Memory B cell (primary cell): ENCODE measurements around the gene MAML2.

Experiments
- ATAC-seq: fragments of 150-1000 bp; cut with Tn5 transposase; 2 replicates; pipeline ENCODE4 v1.10.0; 2021; ENCODE audit warnings: low read depth, mild to moderate bottlenecking, moderate library complexity
- DNase-seq, 2 donors: peaks; one replicate each; pipeline ENCODE4 v3.0.0; 2022; ENCODE audit warnings: low spot score in 2 of 2
- H3K27ac Mint-ChIP-seq: one replicate; pipeline ENCODE4 v1.8.0; 2022; ENCODE audit warnings: mild to moderate bottlenecking, moderate library complexity, mixed read lengths
- H3K27me3 Mint-ChIP-seq: one replicate; pipeline ENCODE4 v1.8.0; 2022; ENCODE audit warnings: mixed read lengths
- H3K36me3 Mint-ChIP-seq: one replicate; pipeline ENCODE4 v1.8.0; 2022; ENCODE audit warnings: mild to moderate bottlenecking, mixed read lengths
- H3K4me1 Mint-ChIP-seq: one replicate; pipeline ENCODE4 v1.8.0; 2022; ENCODE audit warnings: mixed read lengths
- H3K4me3 Mint-ChIP-seq: one replicate; pipeline ENCODE4 v1.8.0; 2022; ENCODE audit warnings: mild to moderate bottlenecking, moderate library complexity, mixed read lengths
- H3K9me3 Mint-ChIP-seq: one replicate; pipeline ENCODE4 v1.8.0; 2022; ENCODE audit warnings: mixed read lengths

Gene MAML2

DNA sequence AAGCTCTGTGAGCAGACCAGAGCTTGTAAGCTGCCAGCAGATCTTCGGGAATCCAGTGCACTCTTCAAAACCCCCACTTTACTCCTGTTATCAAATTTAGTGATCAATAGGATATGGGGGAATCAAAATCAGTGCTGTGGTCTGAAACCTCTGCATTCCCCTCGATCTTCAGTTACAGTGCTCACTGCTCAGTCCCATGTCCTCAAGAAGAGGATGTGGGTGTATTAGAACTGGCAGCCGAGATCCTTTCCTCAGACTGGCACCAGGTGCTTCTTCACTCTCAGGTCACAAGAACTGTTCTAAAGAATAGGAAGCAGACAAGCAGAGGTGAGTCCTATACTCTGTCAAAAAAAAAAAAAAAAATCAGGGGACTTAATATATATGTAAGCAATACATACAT lies 15.3 kb upstream of the MAML2 start:
- no peaks in the 10 kb centered on the region for H3K9me3 Mint-ChIP-seq
- H3K4me1 Mint-ChIP-seq: peaks cover 3% of the 10 kb centered on the region
- ATAC-seq (no peak), DNase-seq (no peak)
- H3K36me3 Mint-ChIP-seq: peaks cover 28% of the 10 kb centered on the region
- H3K27ac Mint-ChIP-seq: no peak overlapping the region
- H3K27me3 Mint-ChIP-seq: no peaks in the 10 kb centered on the region
- H3K4me3 Mint-ChIP-seq: no peak overlapping the region

DNA sequence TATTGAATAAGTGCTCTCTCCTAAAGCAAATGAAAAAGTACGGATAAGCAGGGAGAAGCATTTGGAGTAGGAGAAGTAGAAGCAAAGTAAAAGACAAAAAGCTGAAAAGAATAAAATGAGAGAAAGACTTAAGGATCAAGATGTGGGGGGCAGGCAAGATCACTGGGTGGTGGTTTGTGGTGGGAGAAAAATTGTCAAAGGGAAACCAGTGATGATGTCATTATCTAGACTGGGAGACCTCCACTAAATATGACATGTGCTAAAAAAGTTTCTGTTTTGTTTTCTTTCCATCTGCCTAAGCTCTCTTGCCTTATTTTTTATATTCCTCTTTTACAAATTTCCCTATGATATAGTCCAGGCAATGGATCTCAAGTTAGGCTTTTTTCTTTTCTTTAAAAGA lies 14.8 kb upstream of the MAML2 start:
- no peaks in the 10 kb centered on the region for H3K27me3 Mint-ChIP-seq
- H3K36me3 Mint-ChIP-seq: peaks cover 28% of the 10 kb centered on the region
- ATAC-seq: no peak
- H3K27ac Mint-ChIP-seq: peak overlapping the region; percentile 76
- peaks cover 3% of the 10 kb centered on the region for H3K4me1 Mint-ChIP-seq
- no peak for DNase-seq
- no peaks in the 10 kb centered on the region for H3K9me3 Mint-ChIP-seq
- H3K4me3 Mint-ChIP-seq: no peak overlapping the region

DNA sequence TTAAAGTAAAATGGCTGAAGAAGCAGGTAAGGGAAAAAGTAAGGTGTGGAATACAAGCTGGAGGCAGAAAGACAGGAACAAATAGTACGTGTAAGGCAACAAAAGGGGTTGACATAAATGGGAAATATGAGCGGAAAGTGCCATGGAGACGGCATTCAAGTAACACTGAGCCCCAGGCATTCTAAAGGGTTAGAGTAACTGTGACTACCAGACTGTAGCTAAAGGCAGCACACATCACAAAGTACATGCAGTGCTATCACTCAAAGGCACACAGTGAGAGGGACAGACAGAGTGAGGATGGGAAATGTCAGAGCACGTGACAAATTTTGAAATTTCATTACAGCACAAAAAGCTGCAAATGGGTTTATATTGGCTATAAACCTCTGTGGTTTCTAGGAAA lies 13.9 kb upstream of the MAML2 start:
- no peak for ATAC-seq
- no peak overlapping the region for H3K4me3 Mint-ChIP-seq
- H3K4me1 Mint-ChIP-seq: peaks cover 3% of the 10 kb centered on the region
- H3K36me3 Mint-ChIP-seq: peaks cover 26% of the 10 kb centered on the region
- no peaks in the 10 kb centered on the region for H3K27me3 Mint-ChIP-seq
- no peak overlapping the region for H3K27ac Mint-ChIP-seq
- no peak for DNase-seq
- no peaks in the 10 kb centered on the region for H3K9me3 Mint-ChIP-seq

DNA sequence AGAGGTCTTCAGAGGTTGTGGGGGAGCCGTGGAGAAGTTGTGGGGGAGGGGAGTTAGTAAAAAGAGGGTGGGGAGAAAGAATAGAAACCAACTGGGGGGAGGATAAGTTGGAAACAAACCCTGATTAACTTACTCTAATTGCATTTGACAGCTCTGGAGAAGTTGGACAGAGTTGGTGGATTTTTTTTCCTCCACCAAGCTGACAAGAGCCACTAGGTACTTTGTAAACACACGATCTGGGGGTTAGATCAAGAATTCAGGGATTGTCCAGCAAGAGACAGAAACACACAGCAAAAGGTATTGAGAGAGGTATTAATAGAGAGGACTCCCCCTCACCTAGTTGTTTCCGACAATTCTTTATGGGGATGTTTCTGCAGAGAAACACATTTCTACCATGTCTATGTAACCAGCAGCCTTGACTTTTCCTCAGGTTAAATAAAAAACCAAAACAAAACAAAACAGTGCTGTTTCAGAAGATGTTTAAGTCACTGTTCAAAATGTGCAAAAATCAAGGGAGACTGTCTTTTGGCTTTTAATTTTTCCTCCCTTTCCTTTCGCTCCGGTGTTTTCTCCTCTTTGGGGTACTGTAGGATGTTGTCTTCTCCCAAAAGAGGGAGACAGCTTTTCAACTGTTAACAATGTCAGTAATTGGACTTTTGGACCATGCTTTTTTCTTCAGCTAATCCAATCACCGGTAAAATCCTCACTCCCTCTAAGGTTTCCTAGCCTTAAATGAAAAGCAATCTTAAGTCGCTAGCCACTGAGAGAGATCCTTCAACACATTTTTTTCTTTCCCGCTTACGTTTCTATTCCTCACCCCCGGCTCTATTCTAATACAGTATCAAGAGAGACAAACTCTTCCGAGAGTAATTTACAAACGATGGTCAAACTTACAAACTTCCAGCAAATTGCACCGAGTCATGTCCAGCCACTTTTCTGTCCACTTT lies 708 bp downstream of the MAML2 start:
- no peaks in the 10 kb centered on the region for H3K27me3 Mint-ChIP-seq

DNA sequence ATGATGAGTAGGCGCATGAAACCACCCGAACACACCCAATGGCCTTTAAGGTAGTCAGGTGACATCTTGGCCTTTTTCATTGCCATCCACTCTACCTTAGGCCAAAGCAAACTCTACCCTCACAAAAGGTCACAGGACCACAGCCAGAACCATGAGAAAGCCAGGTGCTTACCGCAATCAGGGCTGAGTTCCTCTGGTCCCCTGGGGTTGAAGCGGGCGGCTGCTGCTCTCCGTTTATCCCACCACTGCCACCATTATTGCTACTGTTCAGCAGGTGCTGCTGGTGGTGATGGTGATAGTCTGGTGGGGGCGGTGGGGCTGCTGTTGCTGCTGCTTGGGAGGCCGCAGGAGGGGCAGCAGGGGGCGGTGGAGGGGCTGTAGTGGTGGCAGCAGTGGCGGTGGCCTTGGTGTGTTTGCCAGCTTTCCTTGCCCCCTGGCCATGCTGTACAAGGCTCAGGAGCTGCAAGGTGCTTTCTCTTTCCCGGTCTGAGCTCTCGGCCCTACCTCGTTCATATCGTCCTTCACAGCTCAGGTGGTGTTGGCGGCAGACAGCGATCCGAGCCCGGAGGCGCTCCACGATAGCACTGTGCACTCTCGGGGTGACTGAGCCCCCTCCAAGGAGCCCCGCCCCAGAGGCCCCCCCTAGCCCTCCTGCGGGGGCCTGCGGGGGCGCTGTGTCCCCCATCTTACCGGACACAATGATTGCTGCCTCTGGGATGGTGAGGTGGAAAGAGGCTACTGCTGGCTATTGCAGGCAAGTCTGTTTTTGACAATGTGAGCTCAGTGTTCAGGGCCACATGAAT lies 1.6 kb downstream of the MAML2 start:
- peak overlapping the region; percentile 91 for H3K27ac Mint-ChIP-seq
- DNase-seq: peak; percentile 54 to 57
- peak overlapping the region; percentile 99 for H3K4me3 Mint-ChIP-seq
- ATAC-seq: peak; percentile 46
- H3K36me3 Mint-ChIP-seq: no peaks in the 10 kb centered on the region
- no peaks in the 10 kb centered on the region for H3K27me3 Mint-ChIP-seq
- no peaks in the 10 kb centered on the region for H3K9me3 Mint-ChIP-seq
- H3K4me1 Mint-ChIP-seq: peaks cover 48% of the 10 kb centered on the region

More for the DNA sequence above, 708 bp downstream of the MAML2 start:
- Mint-ChIP-seq H3K9me3 (no peaks in the 10 kb centered on the region), H3K36me3 (no peaks in the 10 kb centered on the region), H3K4me1 (peaks cover 47% of the 10 kb centered on the region), H3K27ac (peak overlapping the region; percentile 91), H3K4me3 (peak overlapping the region; percentile 99)
- DNase-seq: no peak
- no peak for ATAC-seq

DNA sequence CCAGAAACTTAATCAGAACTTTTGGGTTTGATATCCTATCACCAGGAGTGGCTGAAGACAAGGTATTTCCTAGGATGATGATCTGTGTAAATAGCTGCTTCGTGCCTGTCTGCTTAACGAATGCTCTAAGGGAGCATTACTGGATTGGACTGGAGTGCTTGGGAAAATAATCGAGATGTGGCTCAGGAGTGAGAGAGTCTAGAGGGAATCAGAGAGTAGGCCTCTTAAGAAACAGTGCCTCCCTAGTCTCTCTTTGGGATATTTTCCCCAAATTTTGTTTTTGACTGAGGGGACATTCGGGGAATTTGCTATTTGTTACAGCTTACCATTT lies 2.5 kb downstream of the MAML2 start:
- no peaks in the 10 kb centered on the region for H3K27me3 Mint-ChIP-seq

DNA sequence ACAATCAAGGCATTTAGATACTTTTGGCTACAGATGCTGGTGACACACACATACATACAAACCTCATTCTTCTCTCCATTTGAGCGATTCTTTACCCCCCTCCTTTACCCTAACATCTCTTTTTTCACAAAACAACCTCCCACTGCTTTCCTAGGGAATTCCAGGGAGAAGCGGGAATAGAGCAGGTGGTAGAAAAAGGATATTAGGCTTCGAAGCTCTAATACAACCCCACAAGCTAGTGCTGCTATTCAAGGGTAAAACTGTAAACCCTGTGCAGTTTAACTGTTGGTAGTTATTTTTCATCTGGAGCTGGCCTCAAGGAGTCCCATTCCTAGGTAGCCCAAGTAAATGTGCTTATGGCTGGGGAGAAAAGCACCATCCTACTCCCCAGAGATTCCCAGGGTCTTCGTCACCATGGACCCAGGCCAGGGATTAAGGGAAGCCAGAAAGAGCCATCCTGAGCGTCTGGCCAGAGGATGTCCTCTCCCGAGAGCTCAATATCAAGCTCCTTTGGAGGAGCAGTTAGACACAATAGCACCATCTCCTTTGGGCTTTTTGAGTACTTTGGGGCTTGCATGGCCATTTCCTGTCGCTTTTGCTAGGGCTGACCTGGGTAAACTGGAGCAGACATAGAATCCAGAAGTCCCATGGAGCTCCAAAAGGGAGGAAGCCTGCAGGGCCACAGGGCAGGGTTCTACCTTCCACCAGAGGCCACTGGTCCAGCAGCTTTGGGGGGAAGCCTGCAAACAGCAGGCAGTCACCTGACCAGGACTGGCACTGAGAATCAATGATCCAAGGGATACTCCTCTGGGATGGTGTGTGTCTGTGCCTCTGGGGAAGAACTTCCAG lies 3.1 kb downstream of the MAML2 start:
- H3K9me3 Mint-ChIP-seq: no peaks in the 10 kb centered on the region
- no peaks in the 10 kb centered on the region for H3K27me3 Mint-ChIP-seq
- DNase-seq (no peak), ATAC-seq (no peak)
- peak overlapping the region; percentile 91 for H3K27ac Mint-ChIP-seq
- no peaks in the 10 kb centered on the region for H3K36me3 Mint-ChIP-seq
- peak overlapping the region; percentile 99 for H3K4me3 Mint-ChIP-seq
- H3K4me1 Mint-ChIP-seq: peaks cover 56% of the 10 kb centered on the region

More for the DNA sequence above, 2.5 kb downstream of the MAML2 start:
- H3K27ac Mint-ChIP-seq: peak overlapping the region; percentile 91
- peaks cover 53% of the 10 kb centered on the region for H3K4me1 Mint-ChIP-seq
- H3K4me3 Mint-ChIP-seq: peak overlapping the region; percentile 99
- no peaks in the 10 kb centered on the region for H3K9me3 Mint-ChIP-seq
- DNase-seq: no peak
- no peak for ATAC-seq
- H3K36me3 Mint-ChIP-seq: no peaks in the 10 kb centered on the region

DNA sequence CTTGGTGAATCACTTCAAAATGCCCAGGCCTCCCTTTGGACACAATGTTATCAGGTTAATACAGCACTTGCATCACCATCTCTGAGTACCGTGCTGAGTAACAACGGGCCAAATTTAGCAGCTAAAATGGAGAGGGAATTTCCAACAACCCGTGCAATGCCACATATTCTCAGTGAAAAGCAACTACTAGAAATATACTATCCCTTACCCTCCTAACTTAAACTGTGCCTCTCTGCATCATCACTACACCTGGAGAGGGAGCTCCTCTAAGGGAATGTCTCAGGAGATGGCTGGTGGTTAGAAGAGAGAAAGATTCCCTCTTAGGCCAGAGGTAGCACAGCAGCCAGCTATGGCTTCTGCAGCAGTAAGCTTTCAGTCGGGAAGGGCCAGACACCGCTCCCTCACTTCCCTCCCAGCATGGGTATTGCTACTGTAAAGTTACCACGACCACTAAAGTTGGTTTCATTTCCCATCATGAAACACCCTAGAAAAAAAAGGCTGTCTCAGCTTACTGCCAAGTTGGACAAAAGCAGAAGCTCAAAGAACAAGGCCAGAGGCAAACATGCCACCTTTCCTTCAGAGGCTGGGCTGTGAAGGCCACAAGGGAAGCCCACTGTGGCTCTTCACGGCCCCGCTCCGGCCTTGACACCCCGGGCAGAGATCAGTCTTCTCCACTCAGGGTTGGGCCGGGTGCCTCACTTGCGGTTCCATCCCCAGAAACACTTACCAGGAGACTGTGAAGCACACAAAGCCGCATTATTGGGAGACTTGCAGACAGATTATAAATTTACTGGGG lies 3.9 kb downstream of the MAML2 start:
- DNase-seq (peak; percentile 28 to 65), ATAC-seq (peak; percentile 58)
- peaks cover 58% of the 10 kb centered on the region for H3K4me1 Mint-ChIP-seq
- H3K9me3 Mint-ChIP-seq: no peaks in the 10 kb centered on the region
- H3K36me3 Mint-ChIP-seq: no peaks in the 10 kb centered on the region
- peak overlapping the region; percentile 88 for H3K27ac Mint-ChIP-seq
- no peaks in the 10 kb centered on the region for H3K27me3 Mint-ChIP-seq
- H3K4me3 Mint-ChIP-seq: peak overlapping the region; percentile 84

DNA sequence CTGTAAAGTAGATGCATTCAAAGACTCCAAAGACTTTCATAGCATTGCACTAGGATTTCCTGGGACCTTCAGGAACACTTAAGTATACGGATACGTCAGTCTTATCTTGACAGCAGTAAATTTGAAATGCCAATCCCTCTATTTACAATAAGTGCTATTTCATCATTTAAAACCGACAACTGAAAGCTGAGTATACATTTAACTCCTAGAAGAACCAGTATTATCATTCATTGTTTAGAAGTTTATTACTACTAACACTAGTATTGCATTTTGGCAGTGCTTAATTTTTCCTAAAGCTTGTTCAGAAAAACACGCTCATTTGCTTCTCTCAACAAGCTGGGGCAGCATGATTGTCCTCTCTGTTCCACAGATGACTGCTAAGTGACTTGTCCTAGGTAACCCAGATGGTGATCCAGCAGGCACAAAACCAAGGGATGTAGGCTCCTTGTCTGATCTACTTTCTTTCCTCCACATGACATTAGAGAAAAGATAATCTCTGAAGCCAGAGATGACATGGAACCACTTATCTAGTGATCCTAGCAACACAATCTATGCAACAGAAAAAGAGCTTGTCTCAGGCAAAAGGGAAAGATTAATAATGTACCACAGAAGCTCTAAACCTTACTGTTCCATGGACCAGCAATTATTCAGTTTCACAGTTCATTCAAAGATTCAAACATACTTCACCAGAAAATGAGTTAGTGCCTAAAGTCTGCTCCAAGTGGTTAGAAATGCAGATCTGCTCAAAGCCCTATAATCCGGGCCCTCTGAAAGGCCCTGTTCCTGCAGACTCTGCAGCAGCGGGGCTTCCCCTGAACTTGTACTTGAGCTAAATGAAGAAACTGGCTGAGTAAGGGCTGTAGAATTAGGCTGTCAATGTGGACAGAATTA lies 5.2 kb downstream of the MAML2 start:
- peak overlapping the region; percentile 58 for H3K4me3 Mint-ChIP-seq
- no peaks in the 10 kb centered on the region for H3K9me3 Mint-ChIP-seq
- H3K4me1 Mint-ChIP-seq: peaks cover 52% of the 10 kb centered on the region
- peak overlapping the region; percentile 49 for H3K27ac Mint-ChIP-seq
- DNase-seq (no peak), ATAC-seq (peak; percentile 16)
- no peaks in the 10 kb centered on the region for H3K27me3 Mint-ChIP-seq
- no peaks in the 10 kb centered on the region for H3K36me3 Mint-ChIP-seq

DNA sequence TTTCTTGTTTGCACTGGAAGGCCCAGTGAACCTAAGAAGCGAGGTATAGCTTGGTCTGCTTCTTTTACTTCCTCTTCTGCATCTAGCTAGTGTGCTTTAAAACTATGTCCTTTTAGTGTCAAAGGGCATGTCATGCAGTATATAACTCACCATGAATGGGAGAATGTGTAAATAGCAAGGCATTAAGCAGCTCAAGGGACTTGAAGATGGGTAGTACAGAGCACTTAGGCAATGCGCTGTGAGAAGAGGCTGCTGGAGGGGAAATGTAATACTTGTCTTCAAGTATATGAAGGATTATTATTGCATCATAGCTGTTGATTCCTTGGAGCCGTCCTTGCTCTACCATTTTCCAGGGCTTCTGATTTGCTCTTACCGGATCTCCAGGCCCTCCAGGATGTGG lies 7.6 kb downstream of the MAML2 start:
- ATAC-seq (no peak), DNase-seq (no peak)
- no peaks in the 10 kb centered on the region for H3K9me3 Mint-ChIP-seq
- H3K4me3 Mint-ChIP-seq: no peak overlapping the region
- H3K36me3 Mint-ChIP-seq: peaks cover 4% of the 10 kb centered on the region
- H3K4me1 Mint-ChIP-seq: peaks cover 46% of the 10 kb centered on the region
- no peaks in the 10 kb centered on the region for H3K27me3 Mint-ChIP-seq
- H3K27ac Mint-ChIP-seq: no peak overlapping the region

DNA sequence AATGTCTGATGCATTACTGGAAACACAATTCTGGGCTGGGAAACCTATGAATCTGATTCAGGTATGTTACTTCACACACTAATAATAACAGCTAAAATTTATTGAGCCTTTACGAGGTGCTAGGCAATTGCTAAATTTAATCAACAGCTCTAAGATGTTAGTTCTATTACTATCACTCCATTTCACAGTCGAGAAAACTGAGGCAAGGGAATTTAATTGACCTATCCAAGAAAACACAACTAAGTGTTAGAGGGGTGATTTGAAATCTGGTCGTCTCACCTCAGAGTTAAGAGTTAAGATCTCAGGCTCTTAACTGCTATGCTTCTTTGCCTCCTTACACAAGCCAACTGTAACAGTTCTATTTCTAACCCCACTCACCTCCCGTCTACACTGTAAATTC lies 8.8 kb downstream of the MAML2 start:
- H3K9me3 Mint-ChIP-seq: no peaks in the 10 kb centered on the region
- peaks cover 8% of the 10 kb centered on the region for H3K36me3 Mint-ChIP-seq
- H3K4me3 Mint-ChIP-seq: no peak overlapping the region
- peaks cover 45% of the 10 kb centered on the region for H3K4me1 Mint-ChIP-seq
- H3K27ac Mint-ChIP-seq: no peak overlapping the region
- DNase-seq (no peak), ATAC-seq (no peak)
- H3K27me3 Mint-ChIP-seq: no peaks in the 10 kb centered on the region

DNA sequence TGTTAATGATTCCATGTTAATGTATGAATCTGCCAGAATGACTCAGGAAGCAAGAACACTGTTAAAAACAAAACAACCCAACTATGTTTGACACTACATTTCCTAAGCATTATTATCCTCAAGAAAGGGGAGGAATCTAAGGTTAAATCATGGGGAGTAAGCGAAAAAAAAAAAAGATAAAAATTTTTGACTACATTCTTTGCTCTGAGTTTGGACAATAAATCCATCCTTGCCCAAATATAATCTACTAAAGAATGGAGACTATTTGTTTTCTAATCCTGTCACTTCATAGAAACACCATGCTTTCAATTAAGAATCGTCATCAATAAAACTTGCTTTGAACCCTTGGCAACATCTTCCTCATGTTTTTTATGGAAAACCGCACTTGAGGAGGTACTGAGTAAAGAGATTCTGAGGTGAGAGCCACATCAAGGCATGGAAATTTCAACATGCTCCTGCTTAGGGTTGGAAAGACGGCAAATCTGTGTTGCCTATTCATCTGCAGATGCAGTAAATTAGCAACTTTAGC lies 9.7 kb downstream of the MAML2 start:
- DNase-seq (no peak), ATAC-seq (no peak)
- Mint-ChIP-seq H3K9me3 (no peaks in the 10 kb centered on the region), H3K27ac (no peak overlapping the region), H3K27me3 (no peaks in the 10 kb centered on the region), H3K4me3 (no peak overlapping the region), H3K36me3 (peaks cover 11% of the 10 kb centered on the region), H3K4me1 (peaks cover 39% of the 10 kb centered on the region)
